Colonic mucosa (tissue), 4 donors: ENCODE results near the gene MSH2. TPM values are rescaled to one million over a fixed set of nuclear protein-coding genes. Genes with fewer than 3 reads are reported as not detected.

ENCODE experiments used
- DNase-seq: peaks from one replicate; pipeline ENCODE4 v3.0.0-alpha.2; 2020
- H3K27ac ChIP-seq: fragments of 200-600 bp; one replicate; pipeline ENCODE4 v1.8.0; 2021
- H3K27me3 ChIP-seq: fragments of 200-600 bp; one replicate; pipeline ENCODE4 v1.8.0; 2021
- H3K36me3 ChIP-seq: fragments of 200-600 bp; one replicate; pipeline ENCODE4 v1.8.0; 2021
- H3K4me1 ChIP-seq: fragments of 200-600 bp; one replicate; pipeline ENCODE4 v1.8.0; 2021; ENCODE audit warnings: mild to moderate bottlenecking
- H3K4me3 ChIP-seq: fragments of 200-600 bp; one replicate; pipeline ENCODE4 v1.8.0; 2021
- H3K9ac ChIP-seq, 2 donors: one replicate each; pipeline ENCODE4 v1.7.0; 2013; ENCODE audit warnings: control low read depth in 2 of 2, low read depth in 2 of 2, low read length in 2 of 2
- H3K9me3 ChIP-seq: fragments of 200-600 bp; one replicate; pipeline ENCODE4 v1.8.0; 2021
- CTCF ChIP-seq: fragments of 200-600 bp; IDR thresholded peaks from one replicate; pipeline ENCODE4 v1.8.0; 2022; ENCODE audit warnings: antibody characterized with exemption, mild to moderate bottlenecking
- intact Hi-C: fragments of 100-400 bp; cut with DNase I; formaldehyde crosslinking; loops from one replicate; pipeline ENCODE4 v1.14.1; 2022
- total RNA-seq, 2 donors: library from RNA; stranded (reverse); fragmentation: NEBNext Ultra II Directional in 1 of 2; extraction: Animal tissue kit (Norgen Biotek cat#: 25700) in 1 of 2; gene quantifications; one replicate each; pipeline ENCODE4 v1.2.1, GENCODE V29; 2021
- donor health status: healthy.
- donor health status: DM: no; HTN: no; CAD: no.
- donor health status: DM: no; HTN: no; CAD: no.

The MSH2 gene
- total RNA-seq, 2 donors from 2014 or later, result 16.5 to 35.1 TPM

GRCh38 chr2:47516360-47517104 lies 113.6 kb downstream of the MSH2 start:
- intact Hi-C loops, result no loop called here
- TF ChIP-seq CTCF, result no peak

GRCh38 chr2:47518497-47519146 lies 115.7 kb downstream of the MSH2 start:
- no peak overlapping the region for H3K27ac ChIP-seq
- no peak for TF ChIP-seq CTCF
- intact Hi-C loops, result no loop called here
- DNase-seq, result no peak
- H3K9me3 ChIP-seq, result no peaks in the 10 kb centered on the region
- H3K4me3 ChIP-seq, result no peak overlapping the region
- H3K4me1 ChIP-seq, result peaks cover 3% of the 10 kb centered on the region
- no peaks in the 10 kb centered on the region for H3K36me3 ChIP-seq
- H3K27me3 ChIP-seq, result no peaks in the 10 kb centered on the region
- no peak overlapping the region for H3K9ac ChIP-seq

More at GRCh38 chr2:47516360-47517104, 113.6 kb downstream of the MSH2 start:
- Histone ChIP-seq H3K9me3 (no peaks in the 10 kb centered on the region), H3K9ac (no peak overlapping the region), H3K4me1 (peaks cover 3% of the 10 kb centered on the region), H3K4me3 (no peak overlapping the region), H3K36me3 (no peaks in the 10 kb centered on the region), H3K27me3 (no peaks in the 10 kb centered on the region), H3K27ac (no peak overlapping the region)
- no peak for DNase-seq

GRCh38 chr2:47519147-47519537 lies 116.2 kb downstream of the MSH2 start:
- H3K27me3 ChIP-seq, result no peaks in the 10 kb centered on the region
- no peak overlapping the region for H3K27ac ChIP-seq
- peaks cover 3% of the 10 kb centered on the region for H3K4me1 ChIP-seq
- DNase-seq, result no peak
- no peaks in the 10 kb centered on the region for H3K36me3 ChIP-seq
- TF ChIP-seq CTCF, result no peak
- no peaks in the 10 kb centered on the region for H3K9me3 ChIP-seq
- no peak overlapping the region for H3K4me3 ChIP-seq
- H3K9ac ChIP-seq, result no peak overlapping the region
- intact Hi-C loops, result no loop called here

DNA sequence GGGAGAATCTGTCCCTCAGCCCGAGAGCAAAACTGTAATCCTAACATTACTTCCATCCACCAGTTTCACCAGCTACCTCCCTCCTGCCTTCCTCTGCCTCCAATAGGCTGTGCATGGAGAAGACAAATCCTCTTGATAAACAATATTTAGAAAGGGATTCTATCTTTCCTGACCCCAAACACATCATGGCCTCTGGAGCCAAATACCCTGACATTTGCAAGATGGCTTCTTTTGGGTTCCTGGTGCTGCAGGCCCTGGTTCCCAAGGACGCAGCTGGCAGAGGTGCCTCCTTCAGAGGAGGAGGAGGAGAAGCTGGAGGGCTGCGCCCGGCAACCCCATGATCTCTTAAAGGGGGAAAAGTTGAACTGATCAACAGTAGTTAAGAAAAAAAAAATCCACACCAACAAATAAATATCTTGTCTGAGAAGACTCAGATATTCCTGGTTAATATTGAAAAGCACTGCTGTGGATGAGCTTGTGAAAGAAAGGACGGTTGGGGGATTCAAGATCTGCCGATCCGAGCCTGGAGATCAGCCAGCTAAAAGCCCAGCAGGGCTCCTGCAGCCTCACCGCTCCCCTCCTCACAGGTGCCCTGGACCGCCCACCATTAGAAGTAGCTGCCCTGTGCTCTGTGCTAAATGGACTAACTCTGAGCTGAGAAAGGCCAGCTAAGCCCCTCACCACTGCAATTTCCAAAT lies 116.8 kb downstream of the MSH2 start:
- intact Hi-C loops, result no loop called here
- Histone ChIP-seq H3K27me3 (no peaks in the 10 kb centered on the region), H3K36me3 (no peaks in the 10 kb centered on the region), H3K27ac (no peak overlapping the region), H3K9ac (no peak overlapping the region), H3K4me1 (peaks cover 3% of the 10 kb centered on the region), H3K4me3 (no peak overlapping the region), H3K9me3 (no peaks in the 10 kb centered on the region)
- DNase-seq, result no peak
- TF ChIP-seq CTCF, result no peak

DNA sequence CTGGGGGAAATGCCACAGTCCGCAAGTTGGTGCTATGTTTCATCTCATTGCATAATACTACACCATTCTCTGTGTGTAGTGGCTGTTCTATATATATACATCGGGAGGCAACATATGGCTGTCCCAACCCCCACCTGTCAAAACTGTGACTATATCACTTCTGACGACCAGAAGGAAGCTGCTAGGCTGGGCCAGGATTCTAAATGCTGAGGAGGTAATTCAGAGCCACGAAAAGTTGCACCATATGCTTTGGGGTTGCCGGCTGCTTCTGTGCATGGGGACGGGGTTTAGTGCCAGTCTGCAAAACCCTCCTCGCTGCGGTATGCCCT lies 117.3 kb downstream of the MSH2 start:
- Histone ChIP-seq H3K4me3 (no peak overlapping the region), H3K36me3 (no peaks in the 10 kb centered on the region), H3K27ac (no peak overlapping the region), H3K4me1 (peaks cover 3% of the 10 kb centered on the region), H3K9ac (no peak overlapping the region), H3K9me3 (no peaks in the 10 kb centered on the region), H3K27me3 (no peaks in the 10 kb centered on the region)
- intact Hi-C loops, result no loop called here
- DNase-seq, result no peak
- TF ChIP-seq CTCF, result no peak
